ENCODE data around the gene RBPJ.
A peak's percentile ranks its signal among the peaks of the same experiment; 100 is the strongest.
"Not testable (repeated sequence)": the region's sequence is repeated elsewhere in the genome, so short reads cannot be mapped to it uniquely, and the experiment has no call there.

RBPJ gene

GRCh38 chr4:26355392-26356052 is 34.7 kb downstream of the RBPJ start:
- H3K27ac ChIP-seq: no peak overlapping the region
- no peak for TF ChIP-seq CTCF (conservative IDR thresholded peaks at IDR 0.05)

GRCh38 chr4:26356081-26356501 is 35.3 kb downstream of the RBPJ start:
- no peak for TF ChIP-seq CTCF (conservative IDR thresholded peaks at IDR 0.05)

GRCh38 chr4:26359521-26359920 is 38.7 kb downstream of the RBPJ start:
- not testable (repeated sequence) for H3K27ac ChIP-seq

More at GRCh38 chr4:26356081-26356501, 35.3 kb downstream of the RBPJ start:
- no peak overlapping the region for H3K27ac ChIP-seq

- peak overlapping the region; percentile 26; the same call in 1 of the 2 replicates for H3K27ac ChIP-seq
- TF ChIP-seq CTCF (conservative IDR thresholded peaks at IDR 0.05): no peak
Measured at GRCh38 chr4:26360273-26360672, 39.5 kb downstream of the RBPJ start.

- peak overlapping the region; percentile 26 for H3K27ac ChIP-seq
- TF ChIP-seq CTCF (conservative IDR thresholded peaks at IDR 0.05): no peak
Measured at GRCh38 chr4:26360864-26361263, 40.0 kb downstream of the RBPJ start.

- TF ChIP-seq CTCF (conservative IDR thresholded peaks at IDR 0.05): no peak
- peak overlapping the region; percentile 26 for H3K27ac ChIP-seq
Measured at GRCh38 chr4:26361297-26361696, 40.5 kb downstream of the RBPJ start.

- TF ChIP-seq CTCF (conservative IDR thresholded peaks at IDR 0.05): no peak
- H3K27ac ChIP-seq: no peak overlapping the region; the same call in 1 of the 2 replicates
Measured at GRCh38 chr4:26362745-26363439, 42.1 kb downstream of the RBPJ start.
